ENCODE measurements around the gene MGAT3.

The MGAT3 gene

GRCh38 chr22:39434243-39434653 is 22.6 kb upstream of the MGAT3 start:
- peaks cover 6% of the 10 kb centered on the region for H3K27me3 ChIP-seq (ENCODE audit: control insufficient read depth, insufficient read depth, low read length, poor library complexity, severe bottlenecking)
- no peak overlapping the region for H3K27ac ChIP-seq (ENCODE audit: insufficient read depth, low read depth, low read length, poor library complexity, severe bottlenecking)
- 91 to 92% methylated on average over 18 of the region's 18 CpGs for WGBS, 2 experiments
- peaks cover 10% of the 10 kb centered on the region for H3K4me1 ChIP-seq (ENCODE audit: control insufficient read depth, insufficient read depth, low read length)
- no peak overlapping the region for H3K4me3 ChIP-seq (ENCODE audit: insufficient read depth, low read depth, low read length)
- H3K36me3 ChIP-seq (ENCODE audit: control insufficient read depth, insufficient read depth, low read length), result no peaks in the 10 kb centered on the region
- H3K9me3 ChIP-seq (ENCODE audit: control insufficient read depth, low read length), result no peaks in the 10 kb centered on the region

- H3K4me3 ChIP-seq (ENCODE audit: insufficient read depth, low read depth, low read length), result no peak overlapping the region
- no peaks in the 10 kb centered on the region for H3K9me3 ChIP-seq (ENCODE audit: control insufficient read depth, low read length)
- peaks cover 9% of the 10 kb centered on the region for H3K4me1 ChIP-seq (ENCODE audit: control insufficient read depth, insufficient read depth, low read length)
- 87 to 91% methylated on average over 5 to 6 of the region's 6 CpGs for WGBS, 2 experiments
- no peaks in the 10 kb centered on the region for H3K36me3 ChIP-seq (ENCODE audit: control insufficient read depth, insufficient read depth, low read length)
- H3K27ac ChIP-seq (ENCODE audit: insufficient read depth, low read depth, low read length, poor library complexity, severe bottlenecking), result no peak overlapping the region
- peaks cover 6% of the 10 kb centered on the region for H3K27me3 ChIP-seq (ENCODE audit: control insufficient read depth, insufficient read depth, low read length, poor library complexity, severe bottlenecking)
Observed at GRCh38 chr22:39434721-39435120, 22.1 kb upstream of the MGAT3 start.

- H3K36me3 ChIP-seq (ENCODE audit: control insufficient read depth, insufficient read depth, low read length), result no peaks in the 10 kb centered on the region
- H3K4me3 ChIP-seq (ENCODE audit: insufficient read depth, low read depth, low read length), result no peak overlapping the region
- peaks cover 6% of the 10 kb centered on the region for H3K27me3 ChIP-seq (ENCODE audit: control insufficient read depth, insufficient read depth, low read length, poor library complexity, severe bottlenecking)
- H3K9me3 ChIP-seq (ENCODE audit: control insufficient read depth, low read length), result no peaks in the 10 kb centered on the region
- peaks cover 9% of the 10 kb centered on the region for H3K4me1 ChIP-seq (ENCODE audit: control insufficient read depth, insufficient read depth, low read length)
- H3K27ac ChIP-seq (ENCODE audit: insufficient read depth, low read depth, low read length, poor library complexity, severe bottlenecking), result no peak overlapping the region
- 89 to 92% methylated on average over 8 of the region's 8 CpGs for WGBS, 2 experiments
Observed at GRCh38 chr22:39435616-39436015, 21.2 kb upstream of the MGAT3 start.

- Histone ChIP-seq H3K27ac (ENCODE audit: insufficient read depth, low read depth, low read length, poor library complexity, severe bottlenecking) (no peak overlapping the region), H3K4me1 (ENCODE audit: control insufficient read depth, insufficient read depth, low read length) (peaks cover 9% of the 10 kb centered on the region), H3K27me3 (ENCODE audit: control insufficient read depth, insufficient read depth, low read length, poor library complexity, severe bottlenecking) (peaks cover 6% of the 10 kb centered on the region), H3K4me3 (ENCODE audit: insufficient read depth, low read depth, low read length) (no peak overlapping the region), H3K36me3 (ENCODE audit: control insufficient read depth, insufficient read depth, low read length) (no peaks in the 10 kb centered on the region), H3K9me3 (ENCODE audit: control insufficient read depth, low read length) (no peaks in the 10 kb centered on the region)
- WGBS, 2 experiments, result 73 to 76% methylated on average over 16 of the region's 16 CpGs
Observed at GRCh38 chr22:39437791-39438704, 18.8 kb upstream of the MGAT3 start.

- WGBS, 2 experiments, result 95 to 97% methylated on average over 8 of the region's 8 CpGs
- Histone ChIP-seq H3K4me1 (ENCODE audit: control insufficient read depth, insufficient read depth, low read length) (peaks cover 9% of the 10 kb centered on the region), H3K27me3 (ENCODE audit: control insufficient read depth, insufficient read depth, low read length, poor library complexity, severe bottlenecking) (peaks cover 6% of the 10 kb centered on the region), H3K27ac (ENCODE audit: insufficient read depth, low read depth, low read length, poor library complexity, severe bottlenecking) (no peak overlapping the region), H3K36me3 (ENCODE audit: control insufficient read depth, insufficient read depth, low read length) (no peaks in the 10 kb centered on the region), H3K4me3 (ENCODE audit: insufficient read depth, low read depth, low read length) (no peak overlapping the region), H3K9me3 (ENCODE audit: control insufficient read depth, low read length) (no peaks in the 10 kb centered on the region)
Observed at GRCh38 chr22:39439170-39439569, 17.6 kb upstream of the MGAT3 start.

- H3K27me3 ChIP-seq (ENCODE audit: control insufficient read depth, insufficient read depth, low read length, poor library complexity, severe bottlenecking), result peaks cover 3% of the 10 kb centered on the region
- WGBS, 2 experiments, result 89 to 91% methylated on average over 6 of the region's 6 CpGs
- H3K36me3 ChIP-seq (ENCODE audit: control insufficient read depth, insufficient read depth, low read length), result no peaks in the 10 kb centered on the region
- no peak overlapping the region for H3K4me3 ChIP-seq (ENCODE audit: insufficient read depth, low read depth, low read length)
- no peaks in the 10 kb centered on the region for H3K9me3 ChIP-seq (ENCODE audit: control insufficient read depth, low read length)
- H3K4me1 ChIP-seq (ENCODE audit: control insufficient read depth, insufficient read depth, low read length), result peaks cover 4% of the 10 kb centered on the region
- H3K27ac ChIP-seq (ENCODE audit: insufficient read depth, low read depth, low read length, poor library complexity, severe bottlenecking), result no peak overlapping the region
Observed at GRCh38 chr22:39443398-39443797, 13.4 kb upstream of the MGAT3 start.

GRCh38 chr22:39444247-39444800 is 12.5 kb upstream of the MGAT3 start:
- no peaks in the 10 kb centered on the region for H3K9me3 ChIP-seq (ENCODE audit: control insufficient read depth, low read length)
- no peak overlapping the region for H3K27ac ChIP-seq (ENCODE audit: insufficient read depth, low read depth, low read length, poor library complexity, severe bottlenecking)
- no peak overlapping the region for H3K4me3 ChIP-seq (ENCODE audit: insufficient read depth, low read depth, low read length)
- peaks cover 4% of the 10 kb centered on the region for H3K4me1 ChIP-seq (ENCODE audit: control insufficient read depth, insufficient read depth, low read length)
- 92 to 96% methylated on average over 7 of the region's 7 CpGs for WGBS, 2 experiments
- no peaks in the 10 kb centered on the region for H3K27me3 ChIP-seq (ENCODE audit: control insufficient read depth, insufficient read depth, low read length, poor library complexity, severe bottlenecking)
- no peaks in the 10 kb centered on the region for H3K36me3 ChIP-seq (ENCODE audit: control insufficient read depth, insufficient read depth, low read length)

GRCh38 chr22:39444937-39445465 is 11.8 kb upstream of the MGAT3 start:
- Histone ChIP-seq H3K9me3 (ENCODE audit: control insufficient read depth, low read length) (no peaks in the 10 kb centered on the region), H3K4me3 (ENCODE audit: insufficient read depth, low read depth, low read length) (no peak overlapping the region), H3K4me1 (ENCODE audit: control insufficient read depth, insufficient read depth, low read length) (peaks cover 4% of the 10 kb centered on the region), H3K27me3 (ENCODE audit: control insufficient read depth, insufficient read depth, low read length, poor library complexity, severe bottlenecking) (no peaks in the 10 kb centered on the region), H3K36me3 (ENCODE audit: control insufficient read depth, insufficient read depth, low read length) (no peaks in the 10 kb centered on the region), H3K27ac (ENCODE audit: insufficient read depth, low read depth, low read length, poor library complexity, severe bottlenecking) (no peak overlapping the region)
- WGBS, 2 experiments, result 91% methylated on average over 11 of the region's 11 CpGs

- no peak overlapping the region for H3K4me3 ChIP-seq (ENCODE audit: insufficient read depth, low read depth, low read length)
- 89 to 92% methylated on average over 9 of the region's 9 CpGs for WGBS, 2 experiments
- peaks cover 4% of the 10 kb centered on the region for H3K4me1 ChIP-seq (ENCODE audit: control insufficient read depth, insufficient read depth, low read length)
- H3K9me3 ChIP-seq (ENCODE audit: control insufficient read depth, low read length), result no peaks in the 10 kb centered on the region
- H3K36me3 ChIP-seq (ENCODE audit: control insufficient read depth, insufficient read depth, low read length), result no peaks in the 10 kb centered on the region
- no peaks in the 10 kb centered on the region for H3K27me3 ChIP-seq (ENCODE audit: control insufficient read depth, insufficient read depth, low read length, poor library complexity, severe bottlenecking)
- H3K27ac ChIP-seq (ENCODE audit: insufficient read depth, low read depth, low read length, poor library complexity, severe bottlenecking), result no peak overlapping the region
Observed at GRCh38 chr22:39445678-39446077, 11.1 kb upstream of the MGAT3 start.

GRCh38 chr22:39446239-39446721 is 10.5 kb upstream of the MGAT3 start:
- Histone ChIP-seq H3K4me3 (ENCODE audit: insufficient read depth, low read depth, low read length) (no peak overlapping the region), H3K27ac (ENCODE audit: insufficient read depth, low read depth, low read length, poor library complexity, severe bottlenecking) (no peak overlapping the region), H3K4me1 (ENCODE audit: control insufficient read depth, insufficient read depth, low read length) (peaks cover 4% of the 10 kb centered on the region), H3K9me3 (ENCODE audit: control insufficient read depth, low read length) (no peaks in the 10 kb centered on the region), H3K27me3 (ENCODE audit: control insufficient read depth, insufficient read depth, low read length, poor library complexity, severe bottlenecking) (no peaks in the 10 kb centered on the region), H3K36me3 (ENCODE audit: control insufficient read depth, insufficient read depth, low read length) (no peaks in the 10 kb centered on the region)
- WGBS, 2 experiments, result 67 to 70% methylated on average over 13 of the region's 13 CpGs
